HCT116 (cell line): Measurements from ENCODE around the gene C8A. TPM values are rescaled to one million over a fixed set of nuclear protein-coding genes. Genes with fewer than 3 reads are reported as not detected.

Experiments
- ATAC-seq: fragments of 200-7000 bp; cut with Tn5 transposase; 2 replicates; pipeline ENCODE4 v1.9.1; 2020; ENCODE audit warnings: mild to moderate bottlenecking, moderate library complexity
- BruUV-seq: library from RNA; stranded (reverse); fragments of 400-500 nt; replicated peaks from 2 replicates; lab custom pipeline; 2021; lab: Mats Ljungman, UMichigan
- CTCF ChIA-PET: fragments of 300-600 bp; sonication (Branson Sonifier 250); formaldehyde crosslinking; loops from one replicate; lab custom pipeline; 2021; ENCODE audit warnings: antibody characterized with exemption; lab: Charles Lee
- POLR2A ChIA-PET: fragments of 300-600, 350-600 bp; sonication (Branson Sonifier 250); formaldehyde crosslinking; loops from one replicate; lab custom pipeline; 2021; ENCODE audit warnings: antibody characterized with exemption; lab: Charles Lee
- RAD21 ChIA-PET, 2 experiments: fragments of 300-600 bp; sonication (Branson Sonifier 250); formaldehyde crosslinking; loops; one replicate each; lab custom pipeline; 2023; ENCODE audit warnings: low total read pairs in 2 of 2; ENCODE audit not compliant: uncharacterized antibody in 2 of 2, unreplicated experiment in 2 of 2, low non-redundant PET in 1 of 2; lab: Charles Lee
- DNase-seq: peaks from one replicate; pipeline ENCODE4 v3.0.0-alpha.2; 2010; ENCODE audit warnings: low read depth, low spot score
- H2AFZ ChIP-seq: fragments of 200-600 bp; shearing (Covaris generic), sonication (generic); 2 replicates; pipeline ENCODE4 v1.6.1; 2017; ENCODE audit warnings: low read depth, mixed run types, mixed read lengths, antibody characterized with exemption, low read length; ENCODE audit not compliant: poor library complexity, severe bottlenecking
- H3K27ac ChIP-seq: 2 replicates; pipeline ENCODE4 v1.5.1; 2012; ENCODE audit warnings: low read depth, low read length
- H3K27me3 ChIP-seq: fragments of 200-600 bp; sonication (generic); 2 replicates; pipeline ENCODE4 v1.6.1; 2016; ENCODE audit warnings: mixed run types, low read length, mixed read lengths; ENCODE audit not compliant: insufficient read depth
- H3K36me3 ChIP-seq, 2 experiments: fragments of 200-500 bp in 1 of 2; fragments of 200-600 bp in 1 of 2; sonication (Bioruptor generic) in 1 of 2; sonication (generic) in 1 of 2; 2 replicates each; pipeline versions ENCODE4 v1.5.1 to v1.6.1; 2014 to 2016; ENCODE audit warnings: low read length in 2 of 2, inconsistent platforms in 1 of 2, mixed read lengths in 1 of 2, mixed run types in 1 of 2; ENCODE audit not compliant: insufficient read depth in 2 of 2, control insufficient read depth in 1 of 2
- H3K4me1 ChIP-seq, 2 experiments: fragments of 200-600 bp in 1 of 2; sonication (generic) in 1 of 2; 2 replicates each; pipeline versions ENCODE4 v1.5.1 to v1.6.1; 2012 to 2017; ENCODE audit warnings: low read length in 2 of 2, inconsistent platforms in 1 of 2, mild to moderate bottlenecking in 1 of 2, mixed read lengths in 1 of 2, mixed run types in 1 of 2, moderate library complexity in 1 of 2; ENCODE audit not compliant: insufficient read depth in 2 of 2, control insufficient read depth in 1 of 2
- H3K4me2 ChIP-seq: fragments of 200-600 bp; sonication (generic); 2 replicates; pipeline ENCODE4 v1.6.1; 2017; ENCODE audit warnings: mixed run types, low read length, mixed read lengths
- H3K4me3 ChIP-seq, 2 experiments: fragments of 200-600 bp in 1 of 2; sonication (generic) in 1 of 2; replicated peaks in 1 of 2; 2 replicates each; pipeline ENCODE4 v1.5.1; 2011 to 2016; ENCODE audit warnings: low read length in 2 of 2, control low read depth in 1 of 2, low read depth in 1 of 2, mild to moderate bottlenecking in 1 of 2, mixed read lengths in 1 of 2, mixed run types in 1 of 2
- H3K79me2 ChIP-seq: fragments of 200-600 bp; sonication (generic); 2 replicates; pipeline ENCODE4 v1.6.1; 2017; ENCODE audit warnings: mild to moderate bottlenecking, mixed run types, low read length, moderate library complexity, mixed read lengths; ENCODE audit not compliant: insufficient read depth
- H3K9ac ChIP-seq: fragments of 200-600 bp; sonication (generic); 2 replicates; pipeline ENCODE4 v1.6.1; 2016; ENCODE audit warnings: low read length, mixed read lengths
- H3K9me2 ChIP-seq: fragments of 200-600 bp; sonication (generic), shearing (Covaris generic); 2 replicates; pipeline ENCODE4 v1.6.1; 2017; ENCODE audit warnings: mixed run types, mild to moderate bottlenecking, moderate library complexity; ENCODE audit not compliant: insufficient read depth
- H3K9me3 ChIP-seq, 2 experiments: fragments of 200-500 bp in 1 of 2; fragments of 200-600 bp in 1 of 2; sonication (Bioruptor generic) in 1 of 2; sonication (generic) in 1 of 2; 2 replicates each; pipeline ENCODE4 v1.6.1; 2014 to 2017; ENCODE audit warnings: low read length in 2 of 2, mixed read lengths in 2 of 2, inconsistent platforms in 1 of 2, low read depth in 1 of 2, mild to moderate bottlenecking in 1 of 2, mixed run types in 1 of 2, moderate library complexity in 1 of 2; ENCODE audit not compliant: control insufficient read depth in 1 of 2, insufficient read depth in 1 of 2
- H4K20me1 ChIP-seq: fragments of 200-600 bp; sonication (generic), shearing (Covaris generic); 2 replicates; pipeline ENCODE4 v1.6.1; 2017; ENCODE audit warnings: mixed run types, mild to moderate bottlenecking, moderate library complexity; ENCODE audit not compliant: insufficient read depth
- CBX3 ChIP-seq: IDR thresholded peaks from 2 replicates; pipeline ENCODE4 v1.6.1; 2012; ENCODE audit warnings: low read depth
- CEBPB ChIP-seq: IDR thresholded peaks from 2 replicates; pipeline ENCODE4 v1.6.1; 2012; ENCODE audit warnings: low read depth
- EGR1 ChIP-seq: IDR thresholded peaks from 2 replicates; pipeline ENCODE4 v1.6.1; 2012; ENCODE audit warnings: low read depth
- ELF1 ChIP-seq: IDR thresholded peaks from 2 replicates; pipeline ENCODE4 v1.6.1; 2012; ENCODE audit warnings: low read depth, borderline replicate concordance
- EZH2phosphoT487 ChIP-seq: fragments of 200-600 bp; IDR thresholded peaks from 2 replicates; pipeline ENCODE4 v1.6.1; 2018; ENCODE audit warnings: antibody characterized with exemption, borderline replicate concordance
- FOSL1 ChIP-seq: IDR thresholded peaks from 2 replicates; pipeline ENCODE4 v1.6.1; 2012; ENCODE audit warnings: low read depth
- JUND ChIP-seq: IDR thresholded peaks from 2 replicates; pipeline ENCODE4 v1.6.1; 2012
- POLR2A ChIP-seq: IDR thresholded peaks from 2 replicates; pipeline ENCODE4 v1.7.0; 2011; ENCODE audit warnings: borderline replicate concordance; ENCODE audit not compliant: insufficient read depth, insufficient read length; ENCODE audit errors: extremely low read depth
- POLR2AphosphoS5 ChIP-seq: IDR thresholded peaks from 2 replicates; pipeline ENCODE4 v1.6.1; 2011; ENCODE audit warnings: mild to moderate bottlenecking, low read depth, low read length, moderate library complexity
- RAD21 ChIP-seq: IDR thresholded peaks from 2 replicates; pipeline ENCODE4 v1.6.1; 2012; ENCODE audit warnings: low read depth, mild to moderate bottlenecking
- SIN3A ChIP-seq: IDR thresholded peaks from 2 replicates; pipeline ENCODE4 v1.6.1; 2012; ENCODE audit warnings: low read depth
- SRF ChIP-seq: IDR thresholded peaks from 2 replicates; pipeline ENCODE4 v1.6.1; 2012; ENCODE audit warnings: low read depth
- YY1 ChIP-seq: IDR thresholded peaks from 2 replicates; pipeline ENCODE4 v1.6.1; 2011; ENCODE audit warnings: low read length, low read depth, moderate library complexity, mild to moderate bottlenecking; ENCODE audit not compliant: insufficient replicate concordance; ENCODE audit errors: extremely low read depth
- ZFX ChIP-seq: fragments of 450-650 bp; IDR thresholded peaks from 2 replicates; pipeline ENCODE4 v1.6.1; 2017
- ZNF274 ChIP-seq: fragments of 200-500 bp; sonication (Bioruptor generic); IDR thresholded peaks from 2 replicates; pipeline ENCODE4 v1.6.1; 2014; ENCODE audit warnings: mild to moderate bottlenecking, low read depth, low read length, inconsistent platforms
- intact Hi-C: fragments of 100-400 bp; cut with micrococcal nuclease; formaldehyde crosslinking; loops from 2 replicates; pipeline ENCODE4 v1.10.0; 2022
- total RNA-seq: library from RNA; stranded (reverse); gene quantifications from one replicate; pipeline ENCODE4 v1.2.1, GENCODE V29; 2021; ENCODE audit not compliant: unreplicated experiment
- TF ChIP-seq, protein P1 (sequence below), 3 experiments: fragments of 200-600 bp in 1 of 3; sonication (generic) in 1 of 3; IDR thresholded peaks in 2 of 3; conservative IDR thresholded peaks in 1 of 3; 2 replicates each; pipeline ENCODE4 v1.5.1; 2012 to 2017; ENCODE audit warnings: low read depth in 2 of 3, low read length in 2 of 3, antibody characterized with exemption in 1 of 3, borderline replicate concordance in 1 of 3, control low read depth in 1 of 3, mild to moderate bottlenecking in 1 of 3, mixed read lengths in 1 of 3, mixed run types in 1 of 3, moderate library complexity in 1 of 3; ENCODE audit not compliant: insufficient read depth in 1 of 3
- TF ChIP-seq, protein P2 (sequence below): IDR thresholded peaks from 2 replicates; pipeline ENCODE4 v1.6.1; 2012
- TF ChIP-seq, protein P3 (sequence below): IDR thresholded peaks from 2 replicates; pipeline ENCODE4 v1.6.1; 2012

Gene C8A
- total RNA-seq, 1 experiment from 2014 or later, result 0.10 TPM

DNA sequence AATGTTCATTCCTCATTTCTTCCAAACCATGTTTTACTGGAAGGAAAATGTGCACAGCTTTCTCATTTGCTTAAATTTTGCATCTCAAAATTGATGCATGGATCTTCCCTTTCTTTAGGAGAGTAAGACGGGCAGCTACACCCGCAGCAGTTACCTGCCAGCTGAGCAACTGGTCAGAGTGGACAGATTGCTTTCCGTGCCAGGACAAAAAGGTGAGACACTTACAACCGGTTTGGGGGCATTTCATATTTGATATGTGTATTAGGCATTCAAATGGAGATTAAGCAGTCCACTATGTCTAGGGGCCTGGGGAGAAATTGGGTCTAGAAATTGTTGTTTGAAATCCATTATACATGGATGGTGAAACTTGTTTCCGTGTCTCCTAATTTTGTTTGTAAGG lies 12.9 kb downstream of the C8A start:
- TF ChIP-seq SIN3A (no peak), CEBPB (no peak), POLR2AphosphoS5 (no peak), YY1 (no peak), FOSL1 (no peak), ZFX (no peak), ELF1 (no peak), POLR2A (no peak), CBX3 (no peak), RAD21 (no peak)
- TF ChIP-seq, protein P1, sequence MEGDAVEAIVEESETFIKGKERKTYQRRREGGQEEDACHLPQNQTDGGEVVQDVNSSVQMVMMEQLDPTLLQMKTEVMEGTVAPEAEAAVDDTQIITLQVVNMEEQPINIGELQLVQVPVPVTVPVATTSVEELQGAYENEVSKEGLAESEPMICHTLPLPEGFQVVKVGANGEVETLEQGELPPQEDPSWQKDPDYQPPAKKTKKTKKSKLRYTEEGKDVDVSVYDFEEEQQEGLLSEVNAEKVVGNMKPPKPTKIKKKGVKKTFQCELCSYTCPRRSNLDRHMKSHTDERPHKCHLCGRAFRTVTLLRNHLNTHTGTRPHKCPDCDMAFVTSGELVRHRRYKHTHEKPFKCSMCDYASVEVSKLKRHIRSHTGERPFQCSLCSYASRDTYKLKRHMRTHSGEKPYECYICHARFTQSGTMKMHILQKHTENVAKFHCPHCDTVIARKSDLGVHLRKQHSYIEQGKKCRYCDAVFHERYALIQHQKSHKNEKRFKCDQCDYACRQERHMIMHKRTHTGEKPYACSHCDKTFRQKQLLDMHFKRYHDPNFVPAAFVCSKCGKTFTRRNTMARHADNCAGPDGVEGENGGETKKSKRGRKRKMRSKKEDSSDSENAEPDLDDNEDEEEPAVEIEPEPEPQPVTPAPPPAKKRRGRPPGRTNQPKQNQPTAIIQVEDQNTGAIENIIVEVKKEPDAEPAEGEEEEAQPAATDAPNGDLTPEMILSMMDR (IDR thresholded peaks at IDR 0.05 in 2 of 3, conservative IDR thresholded peaks at IDR 0.05 in 1 of 3; ENCODE audit: borderline replicate concordance in 1 of 3, insufficient read depth in 1 of 3, low read depth in 2 of 3, low read length in 2 of 3), result no peak
- no peak overlapping the region for H3K4me2 ChIP-seq
- no TSS peak for BruUV-seq
- no peaks in the 10 kb centered on the region for H3K36me3 ChIP-seq
- H3K9me2 ChIP-seq, result no peaks in the 10 kb centered on the region
- no peak overlapping the region for H3K4me3 ChIP-seq
- DNase-seq (no peak), ATAC-seq (no peak)
- no peaks in the 10 kb centered on the region for H4K20me1 ChIP-seq
- no peak overlapping the region for H2AFZ ChIP-seq
- RAD21 ChIA-PET, result no interaction called here
- no peak overlapping the region for H3K9ac ChIP-seq
- H3K27ac ChIP-seq, result no peak overlapping the region
- peaks cover 27% of the 10 kb centered on the region for H3K27me3 ChIP-seq
- no peaks in the 10 kb centered on the region for H3K79me2 ChIP-seq
- no peaks in the 10 kb centered on the region for H3K4me1 ChIP-seq
- no peaks in the 10 kb centered on the region for H3K9me3 ChIP-seq
- intact Hi-C loops, result no loop called here
- CTCF ChIA-PET, result no interaction called here
- POLR2A ChIA-PET, result no interaction called here

DNA sequence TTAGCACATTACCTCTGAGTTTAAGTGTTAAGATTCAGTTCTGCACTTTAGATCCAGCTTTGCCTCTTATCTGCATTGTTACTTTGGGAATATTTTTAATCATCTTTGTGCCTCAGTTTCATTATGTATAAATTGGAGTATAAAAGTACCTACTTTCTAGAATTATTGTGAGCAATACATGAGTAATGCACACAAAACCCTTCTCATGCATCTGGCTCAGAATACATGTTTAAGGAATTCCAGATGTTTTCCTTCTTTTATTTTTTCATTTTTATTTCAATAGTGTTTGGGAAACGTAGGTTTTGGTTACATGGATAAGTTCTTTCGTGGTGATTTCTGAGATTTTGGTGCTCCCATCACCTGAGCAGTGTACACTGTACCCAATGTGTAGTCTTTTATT lies 14.2 kb downstream of the C8A start:
- no peaks in the 10 kb centered on the region for H3K36me3 ChIP-seq
- no peak overlapping the region for H3K27ac ChIP-seq
- no peaks in the 10 kb centered on the region for H3K9me3 ChIP-seq
- POLR2A ChIA-PET, result no interaction called here
- DNase-seq, result no peak
- intact Hi-C loops, result no loop called here
- H3K27me3 ChIP-seq, result peaks cover 34% of the 10 kb centered on the region
- ATAC-seq, result no peak
- H3K4me1 ChIP-seq, result no peaks in the 10 kb centered on the region
- no peak overlapping the region for H3K4me3 ChIP-seq
- no peak overlapping the region for H2AFZ ChIP-seq
- no peaks in the 10 kb centered on the region for H3K9me2 ChIP-seq
- RAD21 ChIA-PET, result no interaction called here
- no TSS peak for BruUV-seq
- CTCF ChIA-PET, result no interaction called here
- no peaks in the 10 kb centered on the region for H4K20me1 ChIP-seq
- H3K79me2 ChIP-seq, result no peaks in the 10 kb centered on the region
- H3K9ac ChIP-seq, result no peak overlapping the region
- H3K4me2 ChIP-seq, result no peak overlapping the region
- TF ChIP-seq ZFX (no peak), JUND (no peak), ZNF274 (no peak), SRF (no peak), CBX3 (no peak), FOSL1 (no peak), ELF1 (no peak), EZH2phosphoT487 (no peak), SIN3A (no peak), EGR1 (no peak)
- TF ChIP-seq, protein P2, sequence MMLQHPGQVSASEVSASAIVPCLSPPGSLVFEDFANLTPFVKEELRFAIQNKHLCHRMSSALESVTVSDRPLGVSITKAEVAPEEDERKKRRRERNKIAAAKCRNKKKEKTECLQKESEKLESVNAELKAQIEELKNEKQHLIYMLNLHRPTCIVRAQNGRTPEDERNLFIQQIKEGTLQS, result no peak
- TF ChIP-seq, protein P3, sequence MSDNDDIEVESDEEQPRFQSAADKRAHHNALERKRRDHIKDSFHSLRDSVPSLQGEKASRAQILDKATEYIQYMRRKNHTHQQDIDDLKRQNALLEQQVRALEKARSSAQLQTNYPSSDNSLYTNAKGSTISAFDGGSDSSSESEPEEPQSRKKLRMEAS, result no peak
